ENCODE data around the gene FBLN1. TPM values are rescaled to one million over a fixed set of nuclear protein-coding genes. Genes with fewer than 3 reads are reported as not detected.

FBLN1 gene
- total RNA-seq, 1 experiment from 2014 or later = 158 TPM

DNA sequence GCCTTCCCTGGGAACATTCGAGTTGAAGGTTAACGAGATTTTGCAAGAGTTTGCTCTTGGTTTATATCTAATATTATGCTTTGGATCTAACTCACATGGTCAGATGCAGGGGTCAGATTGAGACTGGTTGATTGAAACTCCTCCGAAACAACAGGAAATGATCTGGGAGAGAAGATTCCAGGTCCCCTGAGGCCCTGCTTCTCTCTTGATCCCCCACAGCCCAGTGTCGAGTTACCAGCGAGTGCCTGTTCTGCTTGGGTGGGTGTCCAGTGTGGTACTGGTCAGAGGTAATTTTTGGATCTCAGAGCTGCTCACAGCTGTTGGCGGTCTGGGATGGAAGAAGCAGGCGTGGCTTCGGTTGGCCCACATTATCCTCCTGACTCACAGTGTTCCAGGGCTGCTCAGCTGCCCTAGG is 9.2 kb downstream of the FBLN1 start:
- ChIA-PET CTCF (no interaction called here), POLR2A (ENCODE audit: unreplicated experiment) (interaction anchor here (0.6 kb wide), 1 partner anchor 98 kb away, joined by 9 read pairs; no protein-coding TSS in a partner anchor)
- H3F3A ChIP-seq (ENCODE audit: insufficient read depth, low read depth) = peaks cover 57% of the 10 kb centered on the region
- H2AFZ ChIP-seq = no peak overlapping the region
- no peaks in the 10 kb centered on the region for H3K9me2 ChIP-seq (ENCODE audit: insufficient read depth)
- BruUV-seq (replicated peaks) = no TSS peak
- intact Hi-C loops (cut with micrococcal nuclease; ENCODE audit: unreplicated experiment) = no loop called here
- peaks cover 12% of the 10 kb centered on the region; the same call in 1 of the 2 replicates for H3K36me3 ChIP-seq (ENCODE audit: low read depth)
- peaks cover 91% of the 10 kb centered on the region for H3K79me2 ChIP-seq (ENCODE audit: low read depth)
- no peak for DNase-seq
- H3K4me3 ChIP-seq = no peak overlapping the region
- no peak overlapping the region for H3K27ac ChIP-seq
- peaks cover 43% of the 10 kb centered on the region for H3K4me1 ChIP-seq (replicated peaks; ENCODE audit: insufficient read depth)
- no peaks in the 10 kb centered on the region for H4K20me1 ChIP-seq (ENCODE audit: insufficient read depth)
- H3K9me3 ChIP-seq (ENCODE audit: insufficient read depth, low read depth) = no peaks in the 10 kb centered on the region
- no peak for TF ChIP-seq EZH2 (IDR thresholded peaks at IDR 0.05; ENCODE audit: low read depth)
- TF ChIP-seq, protein P1, sequence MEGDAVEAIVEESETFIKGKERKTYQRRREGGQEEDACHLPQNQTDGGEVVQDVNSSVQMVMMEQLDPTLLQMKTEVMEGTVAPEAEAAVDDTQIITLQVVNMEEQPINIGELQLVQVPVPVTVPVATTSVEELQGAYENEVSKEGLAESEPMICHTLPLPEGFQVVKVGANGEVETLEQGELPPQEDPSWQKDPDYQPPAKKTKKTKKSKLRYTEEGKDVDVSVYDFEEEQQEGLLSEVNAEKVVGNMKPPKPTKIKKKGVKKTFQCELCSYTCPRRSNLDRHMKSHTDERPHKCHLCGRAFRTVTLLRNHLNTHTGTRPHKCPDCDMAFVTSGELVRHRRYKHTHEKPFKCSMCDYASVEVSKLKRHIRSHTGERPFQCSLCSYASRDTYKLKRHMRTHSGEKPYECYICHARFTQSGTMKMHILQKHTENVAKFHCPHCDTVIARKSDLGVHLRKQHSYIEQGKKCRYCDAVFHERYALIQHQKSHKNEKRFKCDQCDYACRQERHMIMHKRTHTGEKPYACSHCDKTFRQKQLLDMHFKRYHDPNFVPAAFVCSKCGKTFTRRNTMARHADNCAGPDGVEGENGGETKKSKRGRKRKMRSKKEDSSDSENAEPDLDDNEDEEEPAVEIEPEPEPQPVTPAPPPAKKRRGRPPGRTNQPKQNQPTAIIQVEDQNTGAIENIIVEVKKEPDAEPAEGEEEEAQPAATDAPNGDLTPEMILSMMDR (conservative IDR thresholded peaks at IDR 0.05) = no peak
- no peaks in the 10 kb centered on the region for H3K27me3 ChIP-seq (ENCODE audit: insufficient read depth, low read depth)
- no peak overlapping the region for H3K4me2 ChIP-seq

DNA sequence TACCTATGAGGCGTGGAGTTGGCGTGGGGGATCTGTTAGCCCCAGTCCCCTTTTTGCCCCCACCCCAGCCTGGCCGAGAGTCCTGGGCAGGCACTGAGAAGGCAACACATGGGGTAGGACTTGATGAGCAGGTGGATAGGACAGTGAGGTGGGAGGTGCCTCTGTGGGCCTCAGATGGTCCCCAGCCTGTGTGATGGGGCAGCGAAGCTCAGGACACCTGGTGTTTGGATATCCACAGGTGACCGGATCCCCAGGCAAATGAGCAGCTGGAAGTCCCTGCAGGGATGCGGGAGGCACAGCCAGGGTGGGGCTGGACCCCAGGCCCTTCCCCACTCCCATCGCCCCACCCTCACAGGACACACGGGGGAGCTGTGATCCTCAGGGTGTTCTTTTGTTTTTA is 9.7 kb downstream of the FBLN1 start:
- Histone ChIP-seq H4K20me1 (ENCODE audit: insufficient read depth) (no peaks in the 10 kb centered on the region), H3K4me3 (no peak overlapping the region), H3K4me2 (no peak overlapping the region), H3K27me3 (ENCODE audit: insufficient read depth, low read depth) (no peaks in the 10 kb centered on the region), H3K4me1 (replicated peaks; ENCODE audit: insufficient read depth) (peaks cover 43% of the 10 kb centered on the region), H3F3A (ENCODE audit: insufficient read depth, low read depth) (peaks cover 56% of the 10 kb centered on the region), H3K9me3 (ENCODE audit: insufficient read depth, low read depth) (no peaks in the 10 kb centered on the region), H3K27ac (no peak overlapping the region), H3K9me2 (ENCODE audit: insufficient read depth) (no peaks in the 10 kb centered on the region), H3K79me2 (ENCODE audit: low read depth) (peaks cover 88% of the 10 kb centered on the region), H3K36me3 (ENCODE audit: low read depth) (peaks cover 7% of the 10 kb centered on the region; the same call in 1 of the 2 replicates), H2AFZ (no peak overlapping the region)
- POLR2A ChIA-PET (ENCODE audit: unreplicated experiment) = no interaction called here
- intact Hi-C loops (cut with micrococcal nuclease; ENCODE audit: unreplicated experiment) = no loop called here
- no TSS peak for BruUV-seq (replicated peaks)
- CTCF ChIA-PET = no interaction called here
- no peak for DNase-seq
- no peak for TF ChIP-seq EZH2 (IDR thresholded peaks at IDR 0.05; ENCODE audit: low read depth)
- TF ChIP-seq, protein P1 (conservative IDR thresholded peaks at IDR 0.05) = no peak

DNA sequence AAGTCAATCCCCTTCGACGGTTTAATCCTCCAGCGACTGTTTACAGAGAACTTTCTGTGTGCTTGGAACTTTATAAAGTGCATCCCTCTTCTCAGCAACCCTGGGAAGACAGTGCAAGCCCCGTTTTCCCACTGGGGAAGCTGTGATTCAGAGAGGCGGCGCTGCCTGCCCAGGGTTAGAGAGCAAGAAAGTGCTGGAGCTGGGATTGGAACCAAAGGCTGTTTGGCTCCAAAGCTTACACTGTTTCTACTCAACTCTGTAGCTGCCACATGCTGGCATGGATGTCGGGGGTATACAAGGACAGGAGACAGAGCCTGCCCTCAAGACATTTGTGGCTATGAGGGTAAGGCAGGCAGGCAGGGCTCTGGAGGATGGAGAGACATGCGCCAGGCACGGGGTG is 13.0 kb downstream of the FBLN1 start:
- Histone ChIP-seq H4K20me1 (ENCODE audit: insufficient read depth) (no peaks in the 10 kb centered on the region), H3K4me1 (replicated peaks; ENCODE audit: insufficient read depth) (peaks cover 68% of the 10 kb centered on the region), H3K9me2 (ENCODE audit: insufficient read depth) (no peaks in the 10 kb centered on the region), H3K79me2 (ENCODE audit: low read depth) (peaks cover 83% of the 10 kb centered on the region), H3K4me2 (peak overlapping the region; percentile 23; the same call in 1 of the 2 replicates), H3K27me3 (ENCODE audit: insufficient read depth, low read depth) (no peaks in the 10 kb centered on the region), H3K36me3 (ENCODE audit: low read depth) (peaks cover 8% of the 10 kb centered on the region; the same call in 1 of the 2 replicates), H2AFZ (no peak overlapping the region), H3K9me3 (ENCODE audit: insufficient read depth, low read depth) (no peaks in the 10 kb centered on the region), H3K4me3 (no peak overlapping the region), H3K27ac (peak overlapping the region; percentile 77), H3F3A (ENCODE audit: insufficient read depth, low read depth) (peaks cover 52% of the 10 kb centered on the region)
- intact Hi-C loops (cut with micrococcal nuclease; ENCODE audit: unreplicated experiment) = loop anchor here (1.0 to 5.0 kb wide), 2 partner anchors 74 to 93 kb away; no protein-coding TSS in a partner anchor
- POLR2A ChIA-PET (ENCODE audit: unreplicated experiment) = no interaction called here
- BruUV-seq (replicated peaks) = no TSS peak
- CTCF ChIA-PET = interaction anchor here (0.8 kb wide), 1 partner anchor 17 kb away, joined by 3 read pairs; no protein-coding TSS in a partner anchor
- TF ChIP-seq, protein P1 (conservative IDR thresholded peaks at IDR 0.05) = no peak
- TF ChIP-seq EZH2 (IDR thresholded peaks at IDR 0.05; ENCODE audit: low read depth) = no peak
- DNase-seq = no peak

Data from PC-9 (cell line).